Measurements from ENCODE around the gene CRTAP.

DNA sequence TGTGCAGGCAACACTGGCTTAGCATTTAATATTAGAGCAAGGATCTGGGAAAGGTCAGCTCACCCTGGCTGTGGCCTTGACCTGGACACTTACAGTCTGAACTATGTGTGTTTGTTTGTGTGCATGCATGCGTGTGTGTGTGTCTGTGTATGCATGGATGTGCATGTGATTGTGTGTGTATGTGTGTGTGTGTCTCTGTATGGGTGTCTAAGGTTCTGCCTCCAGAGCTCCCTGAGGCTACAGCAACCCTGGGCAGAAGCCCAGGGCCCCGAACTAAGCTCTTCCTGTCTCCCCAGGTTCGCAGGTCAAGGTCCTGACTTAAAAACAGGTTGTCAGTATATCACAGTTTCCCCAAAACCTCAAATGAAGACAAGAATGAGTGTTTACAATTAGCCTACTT lies 53.5 kb downstream of the CRTAP start:
- TF ChIP-seq, protein P1, sequence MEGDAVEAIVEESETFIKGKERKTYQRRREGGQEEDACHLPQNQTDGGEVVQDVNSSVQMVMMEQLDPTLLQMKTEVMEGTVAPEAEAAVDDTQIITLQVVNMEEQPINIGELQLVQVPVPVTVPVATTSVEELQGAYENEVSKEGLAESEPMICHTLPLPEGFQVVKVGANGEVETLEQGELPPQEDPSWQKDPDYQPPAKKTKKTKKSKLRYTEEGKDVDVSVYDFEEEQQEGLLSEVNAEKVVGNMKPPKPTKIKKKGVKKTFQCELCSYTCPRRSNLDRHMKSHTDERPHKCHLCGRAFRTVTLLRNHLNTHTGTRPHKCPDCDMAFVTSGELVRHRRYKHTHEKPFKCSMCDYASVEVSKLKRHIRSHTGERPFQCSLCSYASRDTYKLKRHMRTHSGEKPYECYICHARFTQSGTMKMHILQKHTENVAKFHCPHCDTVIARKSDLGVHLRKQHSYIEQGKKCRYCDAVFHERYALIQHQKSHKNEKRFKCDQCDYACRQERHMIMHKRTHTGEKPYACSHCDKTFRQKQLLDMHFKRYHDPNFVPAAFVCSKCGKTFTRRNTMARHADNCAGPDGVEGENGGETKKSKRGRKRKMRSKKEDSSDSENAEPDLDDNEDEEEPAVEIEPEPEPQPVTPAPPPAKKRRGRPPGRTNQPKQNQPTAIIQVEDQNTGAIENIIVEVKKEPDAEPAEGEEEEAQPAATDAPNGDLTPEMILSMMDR (IDR thresholded peaks at IDR 0.05 in 8 of 11, conservative IDR thresholded peaks at IDR 0.05 in 3 of 11): no peak
- no peak for TF ChIP-seq POLR2AphosphoS5 (IDR thresholded peaks at IDR 0.05)
